Measurements from ENCODE around the gene NRIP3.
A peak's percentile ranks its signal among the peaks of the same experiment; 100 is the strongest.

NRIP3 gene

DNA sequence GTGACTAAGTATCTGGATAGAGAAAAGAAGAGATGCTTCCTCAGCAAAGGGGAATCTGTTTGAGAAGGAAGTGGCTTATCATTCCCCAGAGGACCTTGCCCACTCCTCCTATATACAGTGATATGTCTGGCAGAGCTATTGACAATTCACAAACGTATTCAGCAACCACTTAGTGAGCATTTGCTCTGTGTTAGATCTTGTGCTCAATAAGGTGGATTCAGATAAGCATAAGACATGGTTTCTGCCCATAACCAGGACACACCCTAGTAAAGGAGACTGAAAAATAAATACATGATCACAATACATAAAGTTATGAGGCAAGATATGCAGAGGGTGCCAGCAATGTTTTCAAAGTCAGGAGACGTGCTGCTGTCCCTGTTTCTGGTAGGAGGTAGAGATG is 41.0 kb downstream of the NRIP3 start:
- Histone ChIP-seq H3K27me3 (ENCODE audit: insufficient read depth, poor library complexity, severe bottlenecking) (no peaks in the 10 kb centered on the region), H3K4me3 (replicated peaks; ENCODE audit: insufficient read depth, low read length) (no peak overlapping the region), H3K27ac (replicated peaks) (no peak overlapping the region)
- TF ChIP-seq GABPA (IDR thresholded peaks at IDR 0.05; ENCODE audit: low read depth) (no peak), CTCF (IDR thresholded peaks at IDR 0.05; ENCODE audit: insufficient read depth, low read length) (no peak), POLR2AphosphoS5 (IDR thresholded peaks at IDR 0.05; ENCODE audit: low read depth) (no peak), SPI1 (IDR thresholded peaks at IDR 0.05; ENCODE audit: borderline replicate concordance, low read depth) (no peak), REST (IDR thresholded peaks at IDR 0.05; ENCODE audit: insufficient replicate concordance, low read depth) (no peak)
- no peak for DNase-seq (ENCODE audit: low read depth in 1 of 2, low spot score in 1 of 2)

- H3K27me3 ChIP-seq (ENCODE audit: insufficient read depth, poor library complexity, severe bottlenecking) = no peaks in the 10 kb centered on the region
- no peak for DNase-seq (ENCODE audit: low read depth in 1 of 2, low spot score in 1 of 2)
- no peak overlapping the region for H3K27ac ChIP-seq (replicated peaks)
- H3K4me3 ChIP-seq (replicated peaks; ENCODE audit: insufficient read depth, low read length) = no peak overlapping the region
- no peak for TF ChIP-seq POLR2AphosphoS5 (IDR thresholded peaks at IDR 0.05; ENCODE audit: low read depth)
- no peak for TF ChIP-seq SPI1 (IDR thresholded peaks at IDR 0.05; ENCODE audit: borderline replicate concordance, low read depth)
- TF ChIP-seq CTCF (IDR thresholded peaks at IDR 0.05; ENCODE audit: insufficient read depth, low read length) = no peak
- TF ChIP-seq REST (IDR thresholded peaks at IDR 0.05; ENCODE audit: insufficient replicate concordance, low read depth) = no peak
- no peak for TF ChIP-seq GABPA (IDR thresholded peaks at IDR 0.05; ENCODE audit: low read depth)
Measured at GRCh38 chr11:8961401-8961800, 42.4 kb downstream of the NRIP3 start.

- no peaks in the 10 kb centered on the region for H3K27me3 ChIP-seq (ENCODE audit: insufficient read depth, poor library complexity, severe bottlenecking)
- TF ChIP-seq CTCF (IDR thresholded peaks at IDR 0.05; ENCODE audit: insufficient read depth, low read length) (peak; percentile 31), GABPA (IDR thresholded peaks at IDR 0.05; ENCODE audit: low read depth) (no peak)
- H3K4me3 ChIP-seq (replicated peaks; ENCODE audit: insufficient read depth, low read length) = no peak overlapping the region
- peak; percentile 47 to 54 for DNase-seq (ENCODE audit: low read depth in 1 of 2, low spot score in 1 of 2)
- no peak overlapping the region for H3K27ac ChIP-seq (replicated peaks)
Measured at GRCh38 chr11:8959546-8960166, 44.1 kb downstream of the NRIP3 start.

GRCh38 chr11:8956860-8957259 is 46.9 kb downstream of the NRIP3 start:
- Histone ChIP-seq H3K27me3 (ENCODE audit: insufficient read depth, poor library complexity, severe bottlenecking) (no peaks in the 10 kb centered on the region), H3K4me3 (replicated peaks; ENCODE audit: insufficient read depth, low read length) (no peak overlapping the region), H3K27ac (replicated peaks) (no peak overlapping the region)
- no peak for DNase-seq (ENCODE audit: low read depth in 1 of 2, low spot score in 1 of 2)
- TF ChIP-seq GABPA (IDR thresholded peaks at IDR 0.05; ENCODE audit: low read depth) = no peak
